ENCODE results near the gene TUSC1. TPM values are rescaled to one million over a fixed set of nuclear protein-coding genes. Genes with fewer than 3 reads are reported as not detected.
"Not testable (repeated sequence)": the region's sequence is repeated elsewhere in the genome, so short reads cannot be mapped to it uniquely, and the experiment has no call there.

TUSC1 gene
- total RNA-seq, 1 donor from 2014 or later = 0.42 TPM

DNA sequence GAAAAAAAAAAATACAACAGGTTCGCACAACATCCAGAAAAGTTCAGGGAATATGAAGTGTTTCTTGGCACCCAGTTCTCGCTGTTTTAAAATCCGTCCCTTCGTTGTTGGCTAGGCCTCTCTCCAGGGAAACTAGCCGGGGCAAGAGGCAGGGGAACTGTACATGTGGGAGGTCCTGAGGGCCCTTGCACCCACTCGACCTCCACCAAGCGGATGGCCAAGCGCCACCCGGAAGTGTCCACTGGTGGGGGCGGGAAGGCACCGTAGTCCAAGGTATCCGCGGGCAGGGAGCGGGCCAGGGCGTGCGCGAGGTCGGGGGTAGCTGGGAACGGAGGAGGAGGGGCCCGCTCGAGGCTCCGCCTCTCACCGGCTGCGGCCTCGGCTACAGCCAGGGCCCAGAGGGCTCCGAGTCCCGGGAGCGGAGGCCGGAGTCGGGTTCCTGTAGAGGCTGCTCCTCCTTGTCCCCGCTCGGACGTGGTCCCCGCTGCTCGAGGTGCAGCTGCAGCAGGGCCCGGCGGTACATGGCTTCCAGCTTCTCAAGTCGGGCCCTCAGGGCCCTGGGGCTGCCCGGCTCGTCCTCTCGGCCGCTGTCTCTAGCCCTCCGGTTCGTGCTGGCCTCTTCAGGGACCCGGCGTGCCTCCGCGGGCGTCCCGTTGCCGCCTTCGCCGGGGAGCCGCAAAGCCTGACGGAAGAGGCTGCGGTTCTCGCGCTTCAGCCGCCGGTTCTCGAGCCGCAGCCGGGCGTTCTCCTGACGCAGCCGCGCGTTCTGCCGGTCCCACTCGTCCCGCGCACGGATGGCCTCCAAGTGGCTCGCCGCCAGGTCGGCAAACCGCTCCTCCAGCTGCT, 720 bp downstream of the TUSC1 start:
- Mint-ChIP-seq H3K36me3 (ENCODE audit: low read depth) (no peaks in the 10 kb centered on the region), H3K9me3 (peaks cover 4% of the 10 kb centered on the region), H3K4me3 (peak overlapping the region; percentile 52), H3K4me1 (no peaks in the 10 kb centered on the region), H3K27ac (no peak overlapping the region), H3K27me3 (peaks cover 9% of the 10 kb centered on the region)
- DNase-seq = peak; percentile 61
- intact Hi-C loops (cut with micrococcal nuclease) = no loop called here

DNA sequence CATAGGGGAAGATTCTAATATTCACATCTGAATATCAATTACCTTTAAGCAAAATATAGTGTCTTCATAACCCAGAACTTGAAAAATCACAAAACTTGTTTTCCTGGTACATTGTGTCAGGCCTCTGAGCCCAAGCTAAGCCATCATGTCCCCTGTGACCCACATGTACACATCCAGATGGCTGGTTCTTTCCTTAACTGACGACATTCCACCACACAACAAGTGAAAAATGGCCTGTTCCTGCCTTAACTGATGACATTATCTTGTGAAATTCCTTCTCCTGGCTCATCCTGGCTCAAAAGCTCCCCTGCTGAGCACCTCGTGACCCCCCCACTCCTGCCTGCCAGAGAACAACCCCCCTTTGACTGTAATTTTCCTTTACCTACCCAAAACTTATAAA, 2.4 kb downstream of the TUSC1 start:
- intact Hi-C loops (cut with micrococcal nuclease); DNase-seq; H3K27ac Mint-ChIP-seq; H3K27me3 Mint-ChIP-seq; H3K4me1 Mint-ChIP-seq; H3K36me3 Mint-ChIP-seq (ENCODE audit: low read depth); H3K4me3 Mint-ChIP-seq; H3K9me3 Mint-ChIP-seq: not testable (repeated sequence)

DNA sequence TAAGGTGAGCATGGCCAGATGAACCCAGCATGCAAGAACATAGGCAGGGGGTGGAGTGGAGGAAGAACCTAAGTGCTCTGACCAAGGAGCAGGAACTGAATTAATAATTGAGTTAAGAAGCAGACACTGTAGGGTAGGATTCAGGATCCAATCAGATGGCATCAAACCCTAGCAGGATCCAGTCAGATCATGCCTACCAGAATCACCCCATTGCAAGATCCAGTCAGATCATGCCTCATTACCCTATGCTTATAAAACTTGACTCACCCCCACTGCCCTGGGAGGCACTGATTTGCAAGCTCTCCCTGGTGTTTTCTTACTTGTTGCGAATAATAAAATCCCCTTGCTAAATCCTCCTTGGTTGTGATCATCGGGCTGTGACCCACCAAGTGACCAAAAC, 19.7 kb downstream of the TUSC1 start:
- no peak for DNase-seq
- H3K36me3 Mint-ChIP-seq (ENCODE audit: low read depth) = no peaks in the 10 kb centered on the region
- intact Hi-C loops (cut with micrococcal nuclease) = no loop called here
- no peak overlapping the region for H3K4me3 Mint-ChIP-seq
- no peaks in the 10 kb centered on the region for H3K4me1 Mint-ChIP-seq
- no peaks in the 10 kb centered on the region for H3K27me3 Mint-ChIP-seq
- H3K9me3 Mint-ChIP-seq = peaks cover 17% of the 10 kb centered on the region
- H3K27ac Mint-ChIP-seq = no peak overlapping the region

DNA sequence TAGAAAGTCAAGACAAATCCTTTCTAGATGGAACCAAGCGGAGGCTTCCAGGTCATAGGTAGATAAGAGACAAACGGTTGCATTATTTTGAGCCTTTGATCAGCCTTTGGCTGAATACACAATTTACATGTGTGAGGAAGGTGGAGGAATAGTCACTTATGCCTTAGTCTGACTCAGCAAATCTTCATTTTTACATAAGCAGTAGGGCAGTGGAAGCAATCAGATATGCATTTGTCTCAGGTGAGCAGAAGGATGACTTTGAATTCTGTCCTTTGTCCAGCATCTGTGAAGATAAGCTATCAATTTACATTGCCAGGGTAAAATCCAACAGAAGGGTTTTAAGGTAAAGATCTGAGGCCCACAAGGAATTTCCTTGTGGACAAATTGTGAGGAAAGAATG, 23.8 kb downstream of the TUSC1 start:
- Mint-ChIP-seq H3K4me3 (no peak overlapping the region), H3K9me3 (peaks cover 16% of the 10 kb centered on the region), H3K27me3 (no peaks in the 10 kb centered on the region), H3K27ac (no peak overlapping the region), H3K36me3 (ENCODE audit: low read depth) (no peaks in the 10 kb centered on the region), H3K4me1 (no peaks in the 10 kb centered on the region)
- intact Hi-C loops (cut with micrococcal nuclease) = no loop called here
- DNase-seq = no peak

DNA sequence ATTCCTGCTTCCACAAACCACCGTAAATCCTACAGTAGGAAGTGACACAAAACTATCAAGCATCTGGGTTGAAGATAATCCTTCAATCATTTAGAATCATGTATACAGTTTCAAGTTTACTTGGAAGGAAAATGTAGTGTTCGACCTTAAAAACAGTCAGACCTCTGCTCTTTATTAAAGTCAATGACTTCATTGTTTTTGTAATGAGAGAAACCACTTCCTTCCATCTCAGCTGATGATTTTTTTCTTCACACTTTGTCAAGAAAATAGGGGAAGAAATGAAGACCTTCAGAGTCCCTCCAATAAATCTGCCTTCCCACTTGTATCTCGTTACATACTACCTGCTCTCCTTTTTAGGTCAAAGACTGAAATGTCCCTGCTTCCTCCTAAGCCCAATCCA, 30.1 kb downstream of the TUSC1 start:
- H3K36me3 Mint-ChIP-seq (ENCODE audit: low read depth) = no peaks in the 10 kb centered on the region
- peaks cover 3% of the 10 kb centered on the region for H3K9me3 Mint-ChIP-seq
- intact Hi-C loops (cut with micrococcal nuclease) = no loop called here
- no peak overlapping the region for H3K27ac Mint-ChIP-seq
- H3K4me1 Mint-ChIP-seq = no peaks in the 10 kb centered on the region
- DNase-seq = no peak
- H3K4me3 Mint-ChIP-seq = no peak overlapping the region
- H3K27me3 Mint-ChIP-seq = no peaks in the 10 kb centered on the region

DNA sequence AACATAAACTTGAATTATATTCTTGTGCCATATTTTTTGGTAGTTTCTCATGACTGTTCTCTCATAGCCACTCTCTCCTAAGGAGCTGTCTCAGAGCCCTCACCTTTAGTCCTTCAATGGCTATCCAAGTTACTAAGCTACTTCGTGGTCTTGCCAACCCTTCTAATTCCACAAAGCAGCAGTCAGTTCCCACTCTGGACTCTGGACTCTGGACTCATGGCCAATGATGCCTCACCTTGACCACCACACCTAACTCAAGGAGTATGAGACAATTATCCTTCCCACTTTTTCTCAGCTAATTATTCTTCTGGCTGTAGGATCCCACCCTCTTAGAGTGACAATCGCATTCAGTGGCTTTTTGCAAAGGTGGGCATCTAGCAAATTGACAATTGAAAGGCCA, 42.2 kb downstream of the TUSC1 start:
- no peak overlapping the region for H3K27ac Mint-ChIP-seq
- intact Hi-C loops (cut with micrococcal nuclease) = no loop called here
- DNase-seq = no peak
- H3K36me3 Mint-ChIP-seq (ENCODE audit: low read depth) = no peaks in the 10 kb centered on the region
- H3K4me3 Mint-ChIP-seq = no peak overlapping the region
- H3K4me1 Mint-ChIP-seq = no peaks in the 10 kb centered on the region
- no peaks in the 10 kb centered on the region for H3K27me3 Mint-ChIP-seq
- H3K9me3 Mint-ChIP-seq = no peaks in the 10 kb centered on the region

DNA sequence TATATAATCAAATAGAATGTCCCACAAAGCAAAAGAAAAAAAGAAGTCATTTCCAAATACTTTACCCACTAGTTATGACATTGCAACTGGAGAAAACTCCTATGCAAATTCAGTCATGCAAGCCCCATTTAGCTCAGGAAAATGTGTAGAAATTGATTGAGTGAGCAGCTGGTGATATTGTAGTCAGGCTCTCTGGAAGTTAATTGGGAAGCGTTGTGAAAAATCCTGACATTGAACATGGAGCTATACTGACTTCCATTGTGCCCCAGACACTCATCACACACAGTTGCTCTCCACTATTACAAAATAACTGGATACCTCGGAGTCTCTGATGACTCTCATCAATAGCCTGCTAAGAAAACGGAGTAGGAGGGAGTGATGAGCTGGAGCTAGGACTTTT, 49.0 kb downstream of the TUSC1 start:
- intact Hi-C loops (cut with micrococcal nuclease) = no loop called here
- Mint-ChIP-seq H3K27me3 (no peaks in the 10 kb centered on the region), H3K27ac (no peak overlapping the region), H3K9me3 (peaks cover 13% of the 10 kb centered on the region), H3K4me1 (no peaks in the 10 kb centered on the region), H3K36me3 (ENCODE audit: low read depth) (no peaks in the 10 kb centered on the region), H3K4me3 (no peak overlapping the region)
- DNase-seq = no peak
